NCI-H128 (cell line): Measurements from ENCODE around the gene PCDHB11.
"Not testable (repeated sequence)": the region's sequence is repeated elsewhere in the genome, so short reads cannot be mapped to it uniquely, and the experiment has no call there.

Experiments used
- DNase-seq: peaks from one replicate; lab custom pipeline; 2025; ENCODE audit not compliant: unreplicated experiment; lab: John Stamatoyannopoulos, UW

The PCDHB11 gene

GRCh38 chr5:141199359-141200235 lies at the start of gene PCDHB11:
PCDHB11 (plus strand) TSS chr5:141199627; CDS start chr5:141199775, 148 bp downstream.
- DNase-seq, result no peak

GRCh38 chr5:141149812-141150211 lies 49.6 kb upstream of the PCDHB11 start, which contains the start of gene PCDHB6:
PCDHB6 (plus strand) TSS chr5:141150057; CDS start chr5:141150258, 201 bp downstream.
- no peak for DNase-seq

GRCh38 chr5:141150224-141150992 lies 49.0 kb upstream of the PCDHB11 start:
- no peak for DNase-seq

- DNase-seq, result no peak
Observed at GRCh38 chr5:141150993-141151325, 48.5 kb upstream of the PCDHB11 start.

- not testable (repeated sequence) for DNase-seq
Observed at GRCh38 chr5:141151632-141152031, 47.8 kb upstream of the PCDHB11 start.

- not testable (repeated sequence) for DNase-seq
Observed at GRCh38 chr5:141152096-141152495, 47.3 kb upstream of the PCDHB11 start.

- no peak for DNase-seq
Observed at GRCh38 chr5:141155540-141156374, 43.7 kb upstream of the PCDHB11 start.

- DNase-seq, result not testable (repeated sequence)
Observed at GRCh38 chr5:141157356-141157755, 42.1 kb upstream of the PCDHB11 start.

- not testable (repeated sequence) for DNase-seq
Observed at GRCh38 chr5:141157901-141158300, 41.5 kb upstream of the PCDHB11 start.

- no peak for DNase-seq
Observed at GRCh38 chr5:141172381-141173204, 26.8 kb upstream of the PCDHB11 start, which contains the start of gene PCDHB7. PCDHB7 (plus strand) TSS chr5:141172644; CDS start chr5:141172836, 192 bp downstream.

- DNase-seq, result not testable (repeated sequence)
Observed at GRCh38 chr5:141174291-141175104, 24.9 kb upstream of the PCDHB11 start.

- no peak for DNase-seq
Observed at GRCh38 chr5:141175933-141176332, 23.5 kb upstream of the PCDHB11 start.

- not testable (repeated sequence) for DNase-seq
Observed at GRCh38 chr5:141177577-141178191, 21.7 kb upstream of the PCDHB11 start, which contains the start of gene PCDHB8. PCDHB8 (plus strand) TSS chr5:141177790; CDS start chr5:141178035, 245 bp downstream.

GRCh38 chr5:141179371-141179770 lies 20.1 kb upstream of the PCDHB11 start:
- DNase-seq, result not testable (repeated sequence)

- not testable (repeated sequence) for DNase-seq
Observed at GRCh38 chr5:141179876-141180275, 19.6 kb upstream of the PCDHB11 start.

- no peak for DNase-seq
Observed at GRCh38 chr5:141180313-141180712, 19.1 kb upstream of the PCDHB11 start.

- no peak for DNase-seq
Observed at GRCh38 chr5:141182248-141182647, 17.2 kb upstream of the PCDHB11 start, which contains the start of gene PCDHB16. PCDHB16 (plus strand) TSS chr5:141182387; CDS start chr5:141182560, 173 bp downstream.

- DNase-seq, result not testable (repeated sequence)
Observed at GRCh38 chr5:141184117-141184855, 15.1 kb upstream of the PCDHB11 start.
